Loucy (cell line): Measurements from ENCODE around the gene LEMD1.
"Not testable (repeated sequence)": the region's sequence is repeated elsewhere in the genome, so short reads cannot be mapped to it uniquely, and the experiment has no call there.

Experiments
- H2AFZ ChIP-seq: fragments of 200-600 bp; sonication (generic); 2 replicates; pipeline ENCODE4 v1.6.0; 2016; ENCODE audit warnings: antibody characterized with exemption, mild to moderate bottlenecking, low read length, moderate library complexity
- H3F3A ChIP-seq: fragments of 200-600 bp; 2 replicates; pipeline ENCODE4 v1.6.0; 2016; ENCODE audit warnings: antibody characterized with exemption, low read depth, mild to moderate bottlenecking
- H3K27me3 ChIP-seq: fragments of 200-600 bp; sonication (generic); 2 replicates; pipeline ENCODE4 v1.6.1; 2014; ENCODE audit warnings: low read length, mild to moderate bottlenecking; ENCODE audit not compliant: insufficient read depth, poor library complexity, severe bottlenecking
- H3K36me3 ChIP-seq: fragments of 200-600 bp; sonication (generic); 2 replicates; pipeline ENCODE4 v1.6.1; 2016; ENCODE audit warnings: low read length; ENCODE audit not compliant: insufficient read depth
- H3K4me1 ChIP-seq: fragments of 200-600 bp; sonication (generic); 2 replicates; pipeline ENCODE4 v1.5.1; 2014; ENCODE audit warnings: low read length, mild to moderate bottlenecking; ENCODE audit not compliant: insufficient read depth, poor library complexity, severe bottlenecking
- H3K4me2 ChIP-seq: fragments of 200-600 bp; sonication (generic); 2 replicates; pipeline ENCODE4 v1.6.0; 2014; ENCODE audit warnings: antibody characterized with exemption, low read length, low read depth, mild to moderate bottlenecking; ENCODE audit not compliant: poor library complexity, severe bottlenecking
- H3K4me3 ChIP-seq: fragments of 200-600 bp; sonication (generic); 2 replicates; pipeline ENCODE4 v1.5.1; 2014; ENCODE audit warnings: low read length, mild to moderate bottlenecking, mixed read lengths; ENCODE audit not compliant: poor library complexity, severe bottlenecking
- H3K79me2 ChIP-seq: fragments of 200-600 bp; sonication (generic); 2 replicates; pipeline ENCODE4 v1.6.1; 2014; ENCODE audit warnings: low read length; ENCODE audit not compliant: insufficient read depth
- H3K9ac ChIP-seq: fragments of 200-600 bp; sonication (generic); 2 replicates; pipeline ENCODE4 v1.6.0; 2014; ENCODE audit warnings: mild to moderate bottlenecking, low read depth, low read length, moderate library complexity; ENCODE audit not compliant: poor library complexity, severe bottlenecking
- H3K9me2 ChIP-seq: fragments of 200-600 bp; sonication (generic); replicated peaks from 2 replicates; pipeline ENCODE4 v1.6.1; 2016; ENCODE audit warnings: low read depth, low read length, mixed read lengths
- H3K9me3 ChIP-seq: fragments of 200-600 bp; sonication (generic); 2 replicates; pipeline ENCODE4 v1.6.1; 2014; ENCODE audit warnings: mild to moderate bottlenecking, antibody characterized with exemption, low read length, low read depth; ENCODE audit not compliant: insufficient read depth
- H4K20me1 ChIP-seq: fragments of 200-600 bp; sonication (generic); 2 replicates; pipeline ENCODE4 v1.6.0; 2014; ENCODE audit warnings: antibody characterized with exemption, low read length, mild to moderate bottlenecking; ENCODE audit not compliant: insufficient read depth, poor library complexity, severe bottlenecking
- EZH2phosphoT487 ChIP-seq: fragments of 200-600 bp; IDR thresholded peaks from 2 replicates; pipeline ENCODE4 v1.6.1; 2018; ENCODE audit warnings: antibody characterized with exemption, mild to moderate bottlenecking, moderate library complexity, borderline replicate concordance
- TF ChIP-seq, protein P1 (sequence below): fragments of 200-600 bp; sonication (generic); conservative IDR thresholded peaks from 2 replicates; pipeline ENCODE4 v1.5.1; 2014; ENCODE audit warnings: mild to moderate bottlenecking, antibody characterized with exemption, low read length

The LEMD1 gene

DNA sequence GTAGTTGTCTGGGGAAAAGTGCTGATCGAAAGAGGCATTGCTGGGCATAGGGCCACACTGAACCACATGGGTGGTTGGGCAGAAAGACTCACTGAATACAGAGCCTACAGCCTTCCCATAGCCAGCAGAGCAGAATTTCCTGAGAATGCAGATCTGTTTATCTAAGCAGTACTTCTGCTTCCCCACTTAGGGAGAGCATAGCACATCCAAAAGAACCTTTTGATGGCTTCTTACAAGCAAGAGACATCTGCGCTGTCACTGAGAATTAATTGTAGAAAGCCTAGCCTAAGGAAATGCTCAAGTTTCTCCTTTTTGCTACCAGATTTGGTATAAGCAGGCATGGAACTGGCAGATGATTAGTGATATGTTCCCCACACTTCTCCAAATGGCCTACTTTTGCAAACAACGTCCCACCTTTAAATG is 52.1 kb downstream of the LEMD1 start:
- TF ChIP-seq, protein P1, sequence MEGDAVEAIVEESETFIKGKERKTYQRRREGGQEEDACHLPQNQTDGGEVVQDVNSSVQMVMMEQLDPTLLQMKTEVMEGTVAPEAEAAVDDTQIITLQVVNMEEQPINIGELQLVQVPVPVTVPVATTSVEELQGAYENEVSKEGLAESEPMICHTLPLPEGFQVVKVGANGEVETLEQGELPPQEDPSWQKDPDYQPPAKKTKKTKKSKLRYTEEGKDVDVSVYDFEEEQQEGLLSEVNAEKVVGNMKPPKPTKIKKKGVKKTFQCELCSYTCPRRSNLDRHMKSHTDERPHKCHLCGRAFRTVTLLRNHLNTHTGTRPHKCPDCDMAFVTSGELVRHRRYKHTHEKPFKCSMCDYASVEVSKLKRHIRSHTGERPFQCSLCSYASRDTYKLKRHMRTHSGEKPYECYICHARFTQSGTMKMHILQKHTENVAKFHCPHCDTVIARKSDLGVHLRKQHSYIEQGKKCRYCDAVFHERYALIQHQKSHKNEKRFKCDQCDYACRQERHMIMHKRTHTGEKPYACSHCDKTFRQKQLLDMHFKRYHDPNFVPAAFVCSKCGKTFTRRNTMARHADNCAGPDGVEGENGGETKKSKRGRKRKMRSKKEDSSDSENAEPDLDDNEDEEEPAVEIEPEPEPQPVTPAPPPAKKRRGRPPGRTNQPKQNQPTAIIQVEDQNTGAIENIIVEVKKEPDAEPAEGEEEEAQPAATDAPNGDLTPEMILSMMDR, result no peak
- TF ChIP-seq EZH2phosphoT487, result no peak
- peaks cover 6% of the 10 kb centered on the region for H3K4me1 ChIP-seq
- H3K27me3 ChIP-seq, result no peaks in the 10 kb centered on the region
- no peaks in the 10 kb centered on the region for H3K36me3 ChIP-seq
- H3K9me2 ChIP-seq, result no peaks in the 10 kb centered on the region
- no peak overlapping the region for H3K4me3 ChIP-seq
- H2AFZ ChIP-seq, result no peak overlapping the region
- no peaks in the 10 kb centered on the region for H4K20me1 ChIP-seq
- no peaks in the 10 kb centered on the region for H3K9me3 ChIP-seq
- no peaks in the 10 kb centered on the region for H3F3A ChIP-seq
- H3K9ac ChIP-seq, result no peak overlapping the region
- no peak overlapping the region for H3K4me2 ChIP-seq
- no peaks in the 10 kb centered on the region for H3K79me2 ChIP-seq

- Histone ChIP-seq H3K9ac (no peak overlapping the region), H3K4me3 (no peak overlapping the region), H3F3A (no peaks in the 10 kb centered on the region), H3K4me2 (no peak overlapping the region), H3K27me3 (no peaks in the 10 kb centered on the region), H3K79me2 (no peaks in the 10 kb centered on the region), H3K4me1 (no peaks in the 10 kb centered on the region), H3K9me2 (no peaks in the 10 kb centered on the region), H3K9me3 (no peaks in the 10 kb centered on the region), H4K20me1 (no peaks in the 10 kb centered on the region), H2AFZ (no peak overlapping the region), H3K36me3 (no peaks in the 10 kb centered on the region)
- TF ChIP-seq, protein P1, result no peak
- TF ChIP-seq EZH2phosphoT487, result no peak
These were observed 53.4 kb downstream of the LEMD1 start for GRCh38 chr1:205368478-205368877.

- no peaks in the 10 kb centered on the region for H3K27me3 ChIP-seq
These were observed 55.9 kb downstream of the LEMD1 start for GRCh38 chr1:205365945-205366463.

DNA sequence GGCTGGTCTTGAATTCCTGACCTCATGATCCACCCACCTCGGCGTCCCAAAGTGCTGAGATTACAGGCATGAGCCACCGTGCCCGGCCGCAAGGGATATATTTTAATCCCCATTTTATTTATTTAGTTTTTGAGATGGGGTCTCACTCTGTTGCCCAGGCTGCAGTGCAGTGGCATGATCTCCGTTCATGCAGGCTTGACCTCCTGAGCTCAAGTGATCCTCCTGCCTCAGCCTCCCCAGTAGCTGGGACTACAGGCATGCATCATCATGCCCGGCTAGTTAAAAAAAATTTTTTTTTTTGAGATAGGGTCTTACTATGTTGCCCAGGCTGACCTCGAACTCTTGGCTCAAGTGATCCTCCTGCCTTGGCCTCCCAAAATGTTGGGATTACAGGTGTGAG is 56.8 kb downstream of the LEMD1 start:
- not testable (repeated sequence) for H3K4me2 ChIP-seq, H3K9me2 ChIP-seq, H3K36me3 ChIP-seq, H3K9me3 ChIP-seq, H3K4me3 ChIP-seq, H2AFZ ChIP-seq, H3K27me3 ChIP-seq, H4K20me1 ChIP-seq, H3K9ac ChIP-seq, H3F3A ChIP-seq, H3K79me2 ChIP-seq, H3K4me1 ChIP-seq

More at GRCh38 chr1:205365945-205366463, 55.9 kb downstream of the LEMD1 start:
- Histone ChIP-seq H3K9me3 (no peaks in the 10 kb centered on the region), H3K79me2 (no peaks in the 10 kb centered on the region), H3K4me3 (no peak overlapping the region), H3F3A (no peaks in the 10 kb centered on the region), H3K4me2 (no peak overlapping the region), H3K4me1 (no peaks in the 10 kb centered on the region), H4K20me1 (no peaks in the 10 kb centered on the region), H3K9me2 (no peaks in the 10 kb centered on the region), H2AFZ (no peak overlapping the region), H3K36me3 (no peaks in the 10 kb centered on the region), H3K9ac (no peak overlapping the region)
- TF ChIP-seq EZH2phosphoT487, result no peak
- TF ChIP-seq, protein P1, result no peak
